ENCODE measurements around the gene NEK2.
A peak's percentile ranks its signal among the peaks of the same experiment; 100 is the strongest.
"Not testable (repeated sequence)": the region's sequence is repeated elsewhere in the genome, so short reads cannot be mapped to it uniquely, and the experiment has no call there.

The NEK2 gene

GRCh38 chr1:211648980-211649934 lies 26.2 kb downstream of the NEK2 start:
- DNase-seq, result no peak

- no peak for DNase-seq
These were observed 27.1 kb downstream of the NEK2 start for GRCh38 chr1:211648336-211648735.

- no peak for DNase-seq
These were observed 27.7 kb downstream of the NEK2 start for GRCh38 chr1:211647711-211648121.

- no peak for DNase-seq
These were observed 28.9 kb downstream of the NEK2 start for GRCh38 chr1:211646566-211646965.

DNA sequence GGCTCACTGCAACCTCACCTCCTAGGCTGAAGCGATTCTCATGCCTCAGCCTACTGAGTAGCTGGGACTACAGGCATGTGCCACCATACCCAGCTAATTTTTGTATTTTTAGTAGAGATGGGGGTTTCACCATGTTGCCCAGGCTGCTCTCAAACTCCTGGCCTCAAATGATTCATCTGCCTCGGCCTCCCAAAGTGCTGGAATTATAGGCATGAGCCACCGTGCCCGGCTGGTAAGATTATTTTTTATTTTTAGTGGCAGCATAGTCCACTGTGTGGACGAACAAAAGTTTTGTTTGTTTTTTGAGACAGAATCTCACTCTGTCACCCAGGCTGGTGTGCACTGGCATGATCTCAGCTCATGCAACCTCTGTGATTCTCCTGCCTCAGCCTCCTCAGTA lies 29.8 kb downstream of the NEK2 start:
- not testable (repeated sequence) for DNase-seq

DNA sequence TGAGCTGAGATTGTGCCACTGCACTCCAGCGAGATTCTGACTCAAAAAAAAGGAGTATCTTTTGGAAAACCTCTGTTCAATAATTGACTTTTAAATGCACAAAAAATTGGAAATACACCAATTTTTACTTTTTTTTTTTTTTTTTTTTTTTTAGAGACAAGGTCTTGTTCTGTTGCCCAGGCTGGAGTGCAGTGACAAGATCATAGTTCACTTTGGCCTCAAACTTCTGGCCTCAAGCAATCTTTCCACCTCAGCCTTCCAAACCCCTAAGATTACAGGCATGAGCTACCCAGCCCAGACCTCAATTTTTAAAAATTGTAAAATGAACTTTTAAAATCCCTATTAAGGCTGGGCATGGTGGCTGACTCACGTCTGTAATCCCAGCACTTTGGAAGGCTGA lies 30.8 kb downstream of the NEK2 start:
- no peak for DNase-seq

DNA sequence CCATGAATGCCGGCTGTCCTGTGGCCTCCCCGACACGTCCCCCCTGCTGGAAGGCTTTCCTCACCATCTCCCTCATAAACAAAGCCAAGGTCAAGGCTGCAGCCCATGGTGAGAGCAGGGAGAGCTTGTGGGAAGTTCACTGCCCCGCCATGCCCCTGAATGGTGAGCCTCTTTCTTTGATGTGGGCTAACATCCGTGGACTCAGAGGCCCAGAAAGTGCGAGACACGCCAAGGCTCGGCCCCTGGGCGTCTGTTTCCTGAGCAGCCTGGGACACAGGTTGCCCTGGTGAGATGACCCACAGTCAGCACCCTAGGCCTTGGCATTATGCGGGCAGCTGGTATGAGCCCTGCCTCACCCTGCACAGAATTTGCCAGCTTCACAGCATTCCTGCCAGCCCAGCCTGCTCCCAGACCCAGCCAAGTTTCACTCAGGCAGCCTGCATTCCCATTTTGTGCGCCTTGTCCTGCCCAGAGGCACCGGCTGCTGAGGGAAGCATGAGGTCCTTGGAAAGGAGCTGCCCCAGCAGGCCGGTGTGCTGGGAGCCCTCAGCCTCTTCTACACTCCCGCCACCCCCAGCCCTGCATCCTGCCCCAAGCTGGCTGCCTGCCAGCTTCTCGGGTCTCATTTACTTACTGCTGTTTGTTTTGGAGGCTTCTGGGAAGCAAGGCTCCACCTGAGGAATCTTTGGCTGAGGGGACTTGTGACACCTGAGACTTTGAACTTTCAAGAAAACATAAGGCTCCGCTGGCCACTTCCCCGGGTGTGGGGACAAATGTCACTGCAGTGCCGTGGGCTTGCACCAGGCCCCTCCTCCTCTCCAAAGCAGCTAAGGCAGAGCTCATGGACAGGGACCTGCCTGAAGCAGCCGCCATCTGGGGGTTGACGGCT lies 31.9 kb downstream of the NEK2 start:
- peak; percentile 47 for DNase-seq

- DNase-seq, result no peak
These were observed 32.6 kb downstream of the NEK2 start for GRCh38 chr1:211642870-211643269.

DNA sequence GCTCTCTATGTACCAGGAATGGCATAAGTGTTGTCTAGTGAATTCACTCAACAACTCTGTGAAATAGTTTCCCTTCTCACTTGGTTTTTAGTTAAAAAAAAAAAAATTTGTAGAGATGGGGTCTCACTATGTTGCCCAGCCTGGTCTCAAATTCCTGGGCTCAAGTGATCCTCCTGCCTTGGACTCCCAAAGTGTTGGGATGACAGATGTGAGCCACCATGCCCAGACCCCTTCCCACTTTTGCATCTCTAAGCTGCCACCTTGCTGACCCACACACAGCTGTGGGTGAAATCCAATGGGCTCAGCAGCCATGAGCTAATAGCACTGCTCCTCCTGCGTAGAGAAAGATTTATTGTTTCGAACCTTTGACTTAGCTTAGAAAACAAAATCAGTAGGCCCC lies 33.5 kb downstream of the NEK2 start:
- DNase-seq, result no peak

DNA sequence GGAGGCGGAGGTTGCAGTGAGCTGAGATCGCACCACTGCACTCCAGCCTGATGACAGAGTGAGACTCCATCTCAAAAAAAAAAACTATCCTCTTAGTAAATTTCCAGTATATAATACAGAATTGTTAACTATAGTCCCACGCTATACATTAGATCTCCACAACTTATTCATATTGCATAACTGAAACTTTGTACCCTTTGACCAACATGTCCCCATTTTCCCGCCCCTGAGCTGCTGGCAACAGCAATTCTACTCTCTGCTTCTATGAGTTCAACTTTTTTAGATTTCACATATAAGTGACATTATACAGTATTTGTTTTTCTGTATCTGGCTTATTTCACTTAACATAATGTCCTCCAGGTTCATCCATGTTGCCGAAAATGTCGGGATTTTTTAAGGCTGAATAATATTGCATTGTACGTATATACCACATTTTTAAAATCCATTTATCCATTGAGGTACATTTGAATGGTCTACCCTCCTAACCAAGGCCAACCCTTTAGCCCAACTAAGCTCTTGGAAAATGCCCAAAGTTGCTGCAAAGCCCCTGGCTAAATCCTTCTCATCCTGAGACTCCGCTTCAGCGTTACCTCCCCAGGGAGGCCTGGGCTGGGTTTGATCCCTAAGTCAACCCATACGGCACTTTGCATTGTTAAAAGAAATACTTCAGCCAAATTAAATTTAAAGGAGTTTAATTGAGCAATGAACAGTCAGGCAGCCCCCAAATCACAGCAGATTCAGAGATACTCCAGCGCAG lies 34.2 kb downstream of the NEK2 start:
- no peak for DNase-seq

GRCh38 chr1:211640301-211640630 lies 35.2 kb downstream of the NEK2 start:
- DNase-seq, result no peak

- no peak for DNase-seq
These were observed 35.7 kb downstream of the NEK2 start for GRCh38 chr1:211639475-211640300.

- DNase-seq, result no peak
These were observed 36.7 kb downstream of the NEK2 start for GRCh38 chr1:211638689-211639101.

DNA sequence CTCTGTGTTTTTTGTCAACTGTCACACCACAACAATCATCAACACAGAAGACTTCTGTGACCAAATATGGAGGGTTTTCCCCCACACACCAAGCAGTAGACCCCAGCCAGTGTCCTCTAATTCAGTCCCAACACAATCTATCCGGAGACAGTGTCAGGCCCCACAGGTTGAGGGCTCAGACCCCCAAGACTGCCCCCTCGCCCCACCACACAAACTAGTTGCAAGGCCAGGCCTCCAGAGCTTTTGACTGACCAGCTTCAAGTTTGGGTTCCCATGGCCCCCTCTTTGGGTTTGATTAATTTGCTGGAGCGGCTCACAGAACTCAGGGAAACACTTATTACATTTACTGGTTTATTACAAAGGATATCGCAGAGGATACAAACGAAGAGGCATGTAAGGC lies 37.2 kb downstream of the NEK2 start:
- no peak for DNase-seq

- no peak for DNase-seq
These were observed 38.4 kb downstream of the NEK2 start for GRCh38 chr1:211637066-211637465.

DNA sequence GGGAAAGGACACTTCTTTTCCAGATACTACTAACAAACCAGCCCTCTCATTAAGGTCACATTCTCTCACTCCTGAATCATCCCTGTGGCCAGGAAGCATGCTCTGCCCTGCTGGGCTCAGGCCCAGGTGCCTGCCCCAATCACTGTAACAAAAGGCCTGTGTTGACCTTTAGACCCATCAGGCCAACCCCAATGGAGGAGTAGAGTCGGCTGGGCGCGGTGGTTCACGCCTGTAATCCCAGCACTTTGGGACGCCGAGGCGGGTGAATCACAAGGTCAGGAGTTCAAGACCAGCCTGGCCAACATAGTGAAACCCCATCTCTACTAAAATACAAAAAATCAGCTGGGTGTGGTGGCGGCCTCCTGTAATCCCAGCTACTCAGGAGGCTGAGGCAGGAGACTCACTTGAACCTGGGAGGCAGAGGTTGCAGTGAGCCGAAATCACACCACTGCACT lies 38.8 kb downstream of the NEK2 start:
- not testable (repeated sequence) for DNase-seq

- DNase-seq, result no peak
These were observed 39.7 kb downstream of the NEK2 start for GRCh38 chr1:211635597-211636205.

- no peak for DNase-seq
These were observed 40.5 kb downstream of the NEK2 start for GRCh38 chr1:211634931-211635330.

GRCh38 chr1:211634461-211634860 lies 41.0 kb downstream of the NEK2 start:
- DNase-seq, result no peak

DNA sequence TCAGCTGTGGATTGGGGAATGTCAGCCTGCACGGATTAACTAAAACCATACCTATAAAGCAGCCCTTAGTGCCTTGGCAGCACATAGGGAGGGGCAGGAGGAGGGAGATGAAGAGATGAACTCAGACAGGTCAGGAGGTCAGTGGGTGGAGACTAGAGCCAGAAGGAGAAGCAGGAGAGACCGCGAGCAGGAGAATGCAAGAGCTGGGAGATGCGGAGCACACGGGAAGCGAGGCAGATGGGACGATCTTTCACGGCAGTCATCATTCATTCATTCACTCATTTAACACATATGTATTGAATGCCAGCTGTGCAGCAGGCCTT lies 41.9 kb downstream of the NEK2 start:
- DNase-seq, result no peak

DNA sequence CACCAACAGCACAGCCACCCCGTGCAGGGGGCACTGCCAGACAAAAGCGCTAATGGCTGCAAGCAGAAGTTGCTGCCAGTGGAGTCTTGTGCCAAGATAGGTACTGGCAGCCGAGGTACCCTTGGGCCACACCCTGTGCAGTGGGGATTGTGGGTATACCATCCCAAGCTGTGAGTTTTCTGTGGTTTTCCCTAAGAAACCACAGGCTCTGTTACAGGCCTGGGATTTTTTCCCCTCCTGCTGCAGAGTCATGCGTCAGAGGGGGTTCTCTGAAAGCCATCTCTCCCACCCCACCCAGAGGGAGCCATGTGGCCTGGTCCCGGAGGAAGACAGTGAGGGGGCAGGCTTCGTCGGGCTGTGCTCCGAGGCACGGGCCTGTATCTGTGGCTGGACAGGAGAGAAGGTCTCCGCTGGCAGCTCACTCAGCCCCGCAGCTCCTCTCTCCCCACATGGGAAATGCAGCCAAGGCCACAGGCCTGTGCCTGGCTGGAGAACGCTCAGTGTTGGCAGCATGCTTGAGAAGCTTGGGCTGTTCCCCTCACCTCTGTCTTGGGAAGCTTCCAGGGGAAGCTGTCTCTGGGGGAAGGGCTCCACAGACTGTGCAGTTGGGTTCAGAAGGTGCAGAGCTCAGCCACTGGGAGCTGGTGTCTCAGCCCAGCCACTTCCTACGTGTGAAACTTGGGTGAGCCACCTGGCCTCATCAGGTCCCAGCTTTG lies 42.5 kb downstream of the NEK2 start:
- no peak for DNase-seq
